ENCODE results near the gene OR9I1. TPM values are rescaled to one million over a fixed set of nuclear protein-coding genes. Genes with fewer than 3 reads are reported as not detected.

The OR9I1 gene
- polyA plus RNA-seq, 2 of the 4 experiments (the other 2 are of a cell fraction) = not detected

- TF ChIP-seq HOXA7 (CRISPR knock-in tag; IDR thresholded peaks at IDR 0.05) = no peak
These were observed 8.2 kb upstream of the OR9I1 start (continued) for GRCh38 chr11:58133309-58134076.

DNA sequence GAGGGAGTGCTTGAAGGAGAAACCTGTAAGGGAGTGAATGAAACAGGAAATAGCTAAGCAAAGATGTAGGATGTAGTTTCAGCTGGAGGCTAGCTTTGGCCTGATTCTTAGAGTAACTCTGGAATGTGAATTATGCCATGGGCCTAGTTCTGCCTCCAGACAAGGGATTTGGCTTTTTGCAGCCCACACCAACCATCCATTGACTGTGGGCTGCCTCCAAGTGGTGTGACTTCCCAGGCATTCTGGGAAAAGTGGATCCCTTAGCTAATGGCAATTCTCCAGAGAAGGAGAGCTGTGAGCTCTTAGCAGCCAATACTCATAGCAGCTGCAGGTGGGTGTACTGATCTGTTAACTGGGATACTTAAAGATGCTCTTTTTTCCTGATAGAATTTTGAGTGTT is 2.0 kb upstream of the OR9I1 start:
- no peak overlapping the region for H3K4me3 ChIP-seq
- POLR2A ChIA-PET = no interaction called here
- ATAC-seq = no peak

DNA sequence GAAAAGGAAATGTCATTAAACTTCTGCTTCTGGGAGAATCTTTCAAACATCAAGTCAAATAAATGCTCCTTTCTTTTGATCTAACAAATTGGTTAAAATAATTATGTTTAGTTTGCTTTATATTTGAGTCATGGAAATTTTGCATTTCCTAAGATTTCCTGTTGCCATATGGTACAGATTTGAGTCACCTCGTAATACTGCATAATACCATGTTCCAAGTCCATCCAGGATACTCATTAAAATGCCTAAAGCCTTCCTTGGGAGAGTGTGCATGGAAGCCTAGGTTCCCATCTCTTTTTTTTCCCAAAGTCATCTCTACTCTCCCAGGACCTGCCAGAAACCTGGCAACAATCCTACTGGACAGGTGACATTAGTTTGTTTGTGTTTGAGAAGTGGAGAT is 4.2 kb downstream of the OR9I1 start:
- Histone ChIP-seq H3K4me3 (no peak overlapping the region), H3K4me2 (no peak overlapping the region), H3K4me1 (no peaks in the 10 kb centered on the region), H3K9me3 (no peaks in the 10 kb centered on the region), H3K27ac (no peak overlapping the region)
- POLR2A ChIA-PET = no interaction called here
- WGBS (ENCODE audit: missing lambda C conversion rate) = 0% methylated on average over 1 of the region's 1 CpG
- ATAC-seq (no peak), DNase-seq (ENCODE audit: low read depth in 1 of 2, low spot score in 1 of 2) (no peak), FAIRE-seq (no peak)
- CTCF ChIA-PET = no interaction called here
- no peak for TF ChIP-seq MYC (IDR thresholded peaks at IDR 0.05; ENCODE audit: borderline replicate concordance, low read length)

More for the DNA sequence above, 2.0 kb upstream of the OR9I1 start:
- TF ChIP-seq TP53 (CRISPR knock-in tag; IDR thresholded peaks at IDR 0.05) = no peak
- TF ChIP-seq TFCP2L1 (CRISPR knock-in tag; IDR thresholded peaks at IDR 0.05) = no peak
- no peak for TF ChIP-seq CHD2 (IDR thresholded peaks at IDR 0.05; ENCODE audit: low read length, partially characterized antibody)
- no peak for TF ChIP-seq MAX (IDR thresholded peaks at IDR 0.05)
- TF ChIP-seq CHD4 (IDR thresholded peaks at IDR 0.05; ENCODE audit: borderline replicate concordance) = no peak
- TF ChIP-seq, protein P1, sequence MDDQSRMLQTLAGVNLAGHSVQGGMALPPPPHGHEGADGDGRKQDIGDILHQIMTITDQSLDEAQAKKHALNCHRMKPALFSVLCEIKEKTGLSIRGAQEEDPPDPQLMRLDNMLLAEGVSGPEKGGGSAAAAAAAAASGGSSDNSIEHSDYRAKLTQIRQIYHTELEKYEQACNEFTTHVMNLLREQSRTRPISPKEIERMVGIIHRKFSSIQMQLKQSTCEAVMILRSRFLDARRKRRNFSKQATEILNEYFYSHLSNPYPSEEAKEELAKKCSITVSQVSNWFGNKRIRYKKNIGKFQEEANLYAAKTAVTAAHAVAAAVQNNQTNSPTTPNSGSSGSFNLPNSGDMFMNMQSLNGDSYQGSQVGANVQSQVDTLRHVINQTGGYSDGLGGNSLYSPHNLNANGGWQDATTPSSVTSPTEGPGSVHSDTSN (IDR thresholded peaks at IDR 0.05) = no peak
- no peak for TF ChIP-seq KDM1A (IDR thresholded peaks at IDR 0.05; ENCODE audit: low read depth)
- TF ChIP-seq, protein P2, sequence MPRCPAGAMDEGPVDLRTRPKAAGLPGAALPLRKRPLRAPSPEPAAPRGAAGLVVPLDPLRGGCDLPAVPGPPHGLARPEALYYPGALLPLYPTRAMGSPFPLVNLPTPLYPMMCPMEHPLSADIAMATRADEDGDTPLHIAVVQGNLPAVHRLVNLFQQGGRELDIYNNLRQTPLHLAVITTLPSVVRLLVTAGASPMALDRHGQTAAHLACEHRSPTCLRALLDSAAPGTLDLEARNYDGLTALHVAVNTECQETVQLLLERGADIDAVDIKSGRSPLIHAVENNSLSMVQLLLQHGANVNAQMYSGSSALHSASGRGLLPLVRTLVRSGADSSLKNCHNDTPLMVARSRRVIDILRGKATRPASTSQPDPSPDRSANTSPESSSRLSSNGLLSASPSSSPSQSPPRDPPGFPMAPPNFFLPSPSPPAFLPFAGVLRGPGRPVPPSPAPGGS (IDR thresholded peaks at IDR 0.05) = no peak
- no peak for TF ChIP-seq JUN (IDR thresholded peaks at IDR 0.05)
- no peak for TF ChIP-seq FOXS1 (CRISPR knock-in tag; IDR thresholded peaks at IDR 0.05)
- TF ChIP-seq JUNB (IDR thresholded peaks at IDR 0.05) = no peak
- no peak for TF ChIP-seq FOSL2 (IDR thresholded peaks at IDR 0.05)
- no peak for TF ChIP-seq FOSL2 (CRISPR knock-in tag; IDR thresholded peaks at IDR 0.05)
- no peak for TF ChIP-seq RARB (CRISPR knock-in tag; IDR thresholded peaks at IDR 0.05)
- Histone ChIP-seq H3K27ac (no peak overlapping the region), H3K4me2 (no peak overlapping the region), H3K4me1 (no peaks in the 10 kb centered on the region), H3K9me3 (no peaks in the 10 kb centered on the region)
- DNase-seq (ENCODE audit: low read depth in 1 of 2, low spot score in 1 of 2) = no peak
- CTCF ChIA-PET = no interaction called here
- no peak for FAIRE-seq

DNA sequence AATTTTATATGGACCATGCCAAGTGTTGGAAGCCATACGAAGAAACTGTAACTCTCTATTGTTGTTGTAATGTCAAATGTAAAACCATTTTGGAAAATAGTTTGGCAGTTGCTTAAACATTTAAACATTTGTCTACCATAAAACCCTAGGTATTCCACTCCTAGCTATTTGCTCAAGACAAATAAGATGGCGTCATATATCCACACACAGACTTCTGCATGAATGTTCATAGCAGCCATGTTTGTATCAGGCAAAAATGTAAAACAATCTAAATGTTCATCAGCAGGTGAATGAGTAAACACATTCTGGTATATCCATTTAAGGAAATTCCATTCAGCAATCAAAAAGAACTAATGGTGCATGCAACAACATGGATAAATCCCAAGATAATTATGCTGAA is 27.9 kb downstream of the OR9I1 start:
- DNase-seq (ENCODE audit: low read depth in 1 of 2, low spot score in 1 of 2) (no peak), ATAC-seq (no peak), FAIRE-seq (no peak)
- ChIA-PET CTCF (no interaction called here), POLR2A (no interaction called here)
- Histone ChIP-seq H3K4me1 (no peaks in the 10 kb centered on the region), H3K9me3 (no peaks in the 10 kb centered on the region), H3K27ac (no peak overlapping the region), H3K4me2 (no peak overlapping the region), H3K4me3 (no peak overlapping the region)
- no peak for TF ChIP-seq CHD2 (IDR thresholded peaks at IDR 0.05; ENCODE audit: low read length, partially characterized antibody)
- TF ChIP-seq HOXB13 (CRISPR knock-in tag; IDR thresholded peaks at IDR 0.05; ENCODE audit: low read depth) = no peak
- TF ChIP-seq CBX2 (IDR thresholded peaks at IDR 0.05; ENCODE audit: borderline replicate concordance, low read depth) = no peak
- TF ChIP-seq, protein P3, sequence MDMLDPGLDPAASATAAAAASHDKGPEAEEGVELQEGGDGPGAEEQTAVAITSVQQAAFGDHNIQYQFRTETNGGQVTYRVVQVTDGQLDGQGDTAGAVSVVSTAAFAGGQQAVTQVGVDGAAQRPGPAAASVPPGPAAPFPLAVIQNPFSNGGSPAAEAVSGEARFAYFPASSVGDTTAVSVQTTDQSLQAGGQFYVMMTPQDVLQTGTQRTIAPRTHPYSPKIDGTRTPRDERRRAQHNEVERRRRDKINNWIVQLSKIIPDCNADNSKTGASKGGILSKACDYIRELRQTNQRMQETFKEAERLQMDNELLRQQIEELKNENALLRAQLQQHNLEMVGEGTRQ (IDR thresholded peaks at IDR 0.05) = no peak
- no peak for TF ChIP-seq NR3C1 (IDR thresholded peaks at IDR 0.05)
- TF ChIP-seq GATA3 (IDR thresholded peaks at IDR 0.05; ENCODE audit: borderline replicate concordance) = no peak
- TF ChIP-seq, protein P2 (IDR thresholded peaks at IDR 0.05) = no peak
- TF ChIP-seq RFX5 (IDR thresholded peaks at IDR 0.05) = no peak
- no peak for TF ChIP-seq HEYL (CRISPR knock-in tag; IDR thresholded peaks at IDR 0.05)
- 19% methylated on average over 2 of the region's 2 CpGs for WGBS (ENCODE audit: missing lambda C conversion rate)
